ENCODE measurements around the gene TMEM208.
A peak's percentile ranks its signal among the peaks of the same experiment; 100 is the strongest.

Gene TMEM208

GRCh38 chr16:67204076-67204475 is 22.9 kb upstream of the TMEM208 start:
- TF ChIP-seq CTCF (conservative IDR thresholded peaks at IDR 0.05) (no peak), ZFX (IDR thresholded peaks at IDR 0.05) (no peak)
- H3K27ac ChIP-seq, result no peak overlapping the region

- TF ChIP-seq ZFX (IDR thresholded peaks at IDR 0.05), result no peak
- no peak for TF ChIP-seq CTCF (conservative IDR thresholded peaks at IDR 0.05)
- peak overlapping the region; percentile 34; the same call in 1 of the 2 replicates for H3K27ac ChIP-seq
These were observed 20.6 kb upstream of the TMEM208 start for GRCh38 chr16:67206129-67206837.

- peak overlapping the region; percentile 34 for H3K27ac ChIP-seq
These were observed 20.1 kb upstream of the TMEM208 start for GRCh38 chr16:67206838-67207248.

GRCh38 chr16:67207249-67208091 is 19.5 kb upstream of the TMEM208 start:
- no peak for TF ChIP-seq CTCF (conservative IDR thresholded peaks at IDR 0.05)
- TF ChIP-seq ZFX (IDR thresholded peaks at IDR 0.05), result no peak
- peak overlapping the region; percentile 34 for H3K27ac ChIP-seq

More at GRCh38 chr16:67206838-67207248, 20.1 kb upstream of the TMEM208 start:
- TF ChIP-seq CTCF (conservative IDR thresholded peaks at IDR 0.05) (no peak), ZFX (IDR thresholded peaks at IDR 0.05) (no peak)

- TF ChIP-seq CTCF (conservative IDR thresholded peaks at IDR 0.05) (no peak), ZFX (IDR thresholded peaks at IDR 0.05) (no peak)
- H3K27ac ChIP-seq, result peak overlapping the region; percentile 34
These were observed 18.6 kb upstream of the TMEM208 start for GRCh38 chr16:67208154-67208896.

- no peak for TF ChIP-seq CTCF (conservative IDR thresholded peaks at IDR 0.05)
- TF ChIP-seq ZFX (IDR thresholded peaks at IDR 0.05), result no peak
- no peak overlapping the region for H3K27ac ChIP-seq
These were observed 17.4 kb upstream of the TMEM208 start for GRCh38 chr16:67209565-67209964.
